Activated CD4-positive, CD25-positive, alpha-beta regulatory T cell treated with anti-CD3 and anti-CD28 coated beads, Interleukin-2, amount 50 U/mL, for 24 hours (primary cell): ENCODE results near the gene TREML2.
"Not testable (repeated sequence)": the region's sequence is repeated elsewhere in the genome, so short reads cannot be mapped to it uniquely, and the experiment has no call there.

Source experiments
- ATAC-seq, 2 donors: fragments of 150-1000 bp; cut with Tn5 transposase; one replicate each; pipeline ENCODE4 v1.10.0; 2021; ENCODE audit warnings: mild to moderate bottlenecking in 1 of 2, moderate library complexity in 1 of 2

Gene TREML2

GRCh38 chr6:41204156-41204555, 3.2 kb upstream of the TREML2 start:
- no peak for ATAC-seq

- no peak for ATAC-seq
Measured at GRCh38 chr6:41201764-41202173, 820 bp upstream of the TREML2 start.

- ATAC-seq: peak; percentile 18 to 21
Measured at GRCh38 chr6:41200296-41200900, 551 bp downstream of the TREML2 start.

GRCh38 chr6:41199552-41200246, 1.2 kb downstream of the TREML2 start:
- peak; percentile 77 to 81 for ATAC-seq

- ATAC-seq: no peak
Measured at GRCh38 chr6:41197234-41197633, 3.7 kb downstream of the TREML2 start.

GRCh38 chr6:41194386-41194785, 6.6 kb downstream of the TREML2 start:
- no peak for ATAC-seq

- ATAC-seq: no peak
Measured at GRCh38 chr6:41193884-41194283, 7.1 kb downstream of the TREML2 start.

- ATAC-seq: no peak
Measured at GRCh38 chr6:41193171-41193734, 7.7 kb downstream of the TREML2 start.

- ATAC-seq: peak; percentile 58 to 61
Measured at GRCh38 chr6:41191569-41191968, 9.4 kb downstream of the TREML2 start.

- ATAC-seq: no peak
Measured at GRCh38 chr6:41190791-41191190, 10.2 kb downstream of the TREML2 start.

GRCh38 chr6:41189967-41190366, 11.0 kb downstream of the TREML2 start:
- ATAC-seq: no peak

GRCh38 chr6:41189046-41189445, 11.9 kb downstream of the TREML2 start:
- ATAC-seq: not testable (repeated sequence)

GRCh38 chr6:41187924-41188886, 12.7 kb downstream of the TREML2 start:
- ATAC-seq: no peak

- ATAC-seq: no peak
Measured at GRCh38 chr6:41186031-41186562, 14.9 kb downstream of the TREML2 start.

GRCh38 chr6:41184761-41185160, 16.2 kb downstream of the TREML2 start:
- ATAC-seq: no peak

- ATAC-seq: peak; percentile 60 to 71
Measured at GRCh38 chr6:41182069-41183034, 18.6 kb downstream of the TREML2 start.

GRCh38 chr6:41181566-41181965, 19.4 kb downstream of the TREML2 start:
- ATAC-seq: no peak

GRCh38 chr6:41179163-41179562, 21.8 kb downstream of the TREML2 start:
- ATAC-seq: no peak

GRCh38 chr6:41177695-41178094, 23.3 kb downstream of the TREML2 start:
- ATAC-seq: no peak

GRCh38 chr6:41177287-41177686, 23.7 kb downstream of the TREML2 start:
- no peak for ATAC-seq

GRCh38 chr6:41176189-41176588, 24.8 kb downstream of the TREML2 start:
- no peak for ATAC-seq

GRCh38 chr6:41175084-41175483, 25.9 kb downstream of the TREML2 start:
- no peak for ATAC-seq
